Measurements from ENCODE around the gene GOPC. TPM values are rescaled to one million over a fixed set of nuclear protein-coding genes. Genes with fewer than 3 reads are reported as not detected.

GOPC gene
- total RNA-seq, 6 donors from 2014 or later = 8.4 to 34.8 (median 19.6) TPM

DNA sequence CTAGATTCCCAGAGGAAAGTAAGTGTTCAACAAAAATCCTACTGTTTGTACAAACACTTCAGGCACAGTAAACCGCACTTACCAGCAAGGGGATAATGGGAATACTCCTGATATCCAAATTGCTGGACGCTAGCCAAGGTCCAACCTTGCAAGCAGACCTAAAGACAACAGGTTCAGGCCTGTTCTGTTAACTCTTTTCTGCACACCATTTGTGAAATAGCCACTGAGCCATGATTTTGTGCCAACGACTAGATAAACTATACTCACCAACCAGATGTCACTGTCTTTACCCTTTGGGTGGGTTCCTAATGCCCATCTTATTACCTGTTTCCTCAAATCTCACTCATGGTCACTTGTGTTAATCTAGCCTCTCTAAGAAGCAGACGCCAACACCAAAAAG, 43.5 kb downstream of the GOPC start:
- 89 to 92% methylated on average over 4 of the region's 4 CpGs for WGBS, 2 donors
- H3K9me3 ChIP-seq = no peaks in the 10 kb centered on the region
- no peaks in the 10 kb centered on the region for H3K27me3 ChIP-seq
- no peak for DNase-seq
- ATAC-seq (ENCODE audit: low FRiP score in 2 of 2) = no peak
- no peak overlapping the region for H3K4me3 ChIP-seq
- H3K27ac ChIP-seq = no peak overlapping the region
- TF ChIP-seq, protein P1, sequence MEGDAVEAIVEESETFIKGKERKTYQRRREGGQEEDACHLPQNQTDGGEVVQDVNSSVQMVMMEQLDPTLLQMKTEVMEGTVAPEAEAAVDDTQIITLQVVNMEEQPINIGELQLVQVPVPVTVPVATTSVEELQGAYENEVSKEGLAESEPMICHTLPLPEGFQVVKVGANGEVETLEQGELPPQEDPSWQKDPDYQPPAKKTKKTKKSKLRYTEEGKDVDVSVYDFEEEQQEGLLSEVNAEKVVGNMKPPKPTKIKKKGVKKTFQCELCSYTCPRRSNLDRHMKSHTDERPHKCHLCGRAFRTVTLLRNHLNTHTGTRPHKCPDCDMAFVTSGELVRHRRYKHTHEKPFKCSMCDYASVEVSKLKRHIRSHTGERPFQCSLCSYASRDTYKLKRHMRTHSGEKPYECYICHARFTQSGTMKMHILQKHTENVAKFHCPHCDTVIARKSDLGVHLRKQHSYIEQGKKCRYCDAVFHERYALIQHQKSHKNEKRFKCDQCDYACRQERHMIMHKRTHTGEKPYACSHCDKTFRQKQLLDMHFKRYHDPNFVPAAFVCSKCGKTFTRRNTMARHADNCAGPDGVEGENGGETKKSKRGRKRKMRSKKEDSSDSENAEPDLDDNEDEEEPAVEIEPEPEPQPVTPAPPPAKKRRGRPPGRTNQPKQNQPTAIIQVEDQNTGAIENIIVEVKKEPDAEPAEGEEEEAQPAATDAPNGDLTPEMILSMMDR (IDR thresholded peaks at IDR 0.05) = no peak
- no peak for TF ChIP-seq POLR2A (IDR thresholded peaks at IDR 0.05)
- TF ChIP-seq EP300 (IDR thresholded peaks at IDR 0.05) = no peak
- TF ChIP-seq POLR2AphosphoS5 (IDR thresholded peaks at IDR 0.05) = no peak
- H3K36me3 ChIP-seq = peaks cover 0 to 18% (median 6%) of the 10 kb centered on the region in 4 donors
- peaks cover 0 to 3% (median 3%) of the 10 kb centered on the region in 4 donors for H3K4me1 ChIP-seq

DNA sequence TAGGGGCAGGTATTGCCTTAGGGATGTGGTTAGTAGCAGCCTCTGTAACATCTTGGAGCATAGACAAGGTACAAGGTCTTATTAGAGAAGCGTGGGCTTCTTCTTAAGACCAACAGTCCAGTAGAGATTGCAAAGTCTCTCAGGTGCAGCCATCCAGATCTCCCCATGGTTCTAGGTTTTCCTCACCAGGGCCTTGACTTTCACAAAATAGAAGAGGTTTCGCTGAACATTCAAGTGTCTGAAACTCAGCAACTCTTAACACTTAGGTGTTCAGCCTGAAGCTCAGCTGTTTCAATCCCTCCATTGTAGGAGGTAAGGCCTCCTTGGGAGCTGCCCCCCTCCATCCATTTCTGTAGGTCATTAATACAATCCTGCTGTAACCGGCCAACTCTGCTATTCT, 44.4 kb downstream of the GOPC start:
- ATAC-seq (ENCODE audit: low FRiP score in 2 of 2) = no peak
- whole genome bisulfite sequencing, 2 donors = 77 to 93% methylated on average over 3 of the region's 3 CpGs

DNA sequence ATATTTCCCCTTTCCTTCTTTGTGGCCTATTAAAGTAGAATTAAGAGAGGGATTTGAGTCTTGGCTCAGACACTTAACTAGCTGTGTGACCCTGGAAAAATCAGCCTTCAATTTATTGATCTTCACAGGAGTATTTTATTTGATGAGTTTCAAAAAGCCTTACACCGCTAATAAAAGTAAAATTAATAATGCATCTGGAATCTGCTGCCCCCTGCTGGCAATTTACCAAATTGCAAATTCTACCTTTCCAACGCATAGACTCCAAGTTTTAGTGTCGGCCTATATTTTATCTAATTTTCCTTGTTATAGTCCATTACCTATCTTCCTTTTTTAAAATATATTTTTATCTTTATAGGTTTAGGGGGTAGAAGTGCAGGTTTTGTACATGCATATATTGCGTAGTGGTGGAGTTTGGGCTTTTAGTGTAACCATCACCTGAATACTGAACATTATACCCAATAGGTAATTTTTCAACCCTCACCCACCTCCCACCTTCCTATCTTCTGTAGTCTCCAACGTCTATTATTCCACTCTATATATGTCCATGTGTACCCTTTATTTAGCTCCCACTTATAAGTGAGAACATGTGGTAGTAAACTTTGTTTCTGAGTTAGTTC, 46.3 kb downstream of the GOPC start:
- Histone ChIP-seq H3K36me3 (peaks cover 0 to 6% (median 0%) of the 10 kb centered on the region in 4 donors), H3K4me3 (no peak overlapping the region), H3K27me3 (no peaks in the 10 kb centered on the region), H3K4me1 (peaks cover 0 to 3% (median 3%) of the 10 kb centered on the region in 4 donors), H3K9me3 (no peaks in the 10 kb centered on the region), H3K27ac (no peak overlapping the region)
- TF ChIP-seq, protein P1 (IDR thresholded peaks at IDR 0.05) = peak in 5 of 6 experiments; percentile 71 to 80 (median 79)
- TF ChIP-seq EP300 (IDR thresholded peaks at IDR 0.05) (no peak), POLR2A (IDR thresholded peaks at IDR 0.05) (no peak), POLR2AphosphoS5 (IDR thresholded peaks at IDR 0.05) (no peak)
- no peak for DNase-seq
- WGBS, 2 donors = 20 to 22% methylated on average over 5 of the region's 5 CpGs
- peak in 1 of 2 donors; percentile 70 for ATAC-seq (ENCODE audit: low FRiP score in 2 of 2)

More for the DNA sequence above, 44.4 kb downstream of the GOPC start:
- Histone ChIP-seq H3K9me3 (no peaks in the 10 kb centered on the region), H3K4me1 (peaks cover 0 to 3% (median 3%) of the 10 kb centered on the region in 4 donors), H3K27me3 (no peaks in the 10 kb centered on the region), H3K27ac (no peak overlapping the region), H3K36me3 (peaks cover 0 to 12% (median 4%) of the 10 kb centered on the region in 4 donors), H3K4me3 (no peak overlapping the region)
- DNase-seq = no peak
- TF ChIP-seq POLR2AphosphoS5 (IDR thresholded peaks at IDR 0.05) (no peak), EP300 (IDR thresholded peaks at IDR 0.05) (no peak), POLR2A (IDR thresholded peaks at IDR 0.05) (no peak)
- TF ChIP-seq, protein P1 (IDR thresholded peaks at IDR 0.05) = no peak

DNA sequence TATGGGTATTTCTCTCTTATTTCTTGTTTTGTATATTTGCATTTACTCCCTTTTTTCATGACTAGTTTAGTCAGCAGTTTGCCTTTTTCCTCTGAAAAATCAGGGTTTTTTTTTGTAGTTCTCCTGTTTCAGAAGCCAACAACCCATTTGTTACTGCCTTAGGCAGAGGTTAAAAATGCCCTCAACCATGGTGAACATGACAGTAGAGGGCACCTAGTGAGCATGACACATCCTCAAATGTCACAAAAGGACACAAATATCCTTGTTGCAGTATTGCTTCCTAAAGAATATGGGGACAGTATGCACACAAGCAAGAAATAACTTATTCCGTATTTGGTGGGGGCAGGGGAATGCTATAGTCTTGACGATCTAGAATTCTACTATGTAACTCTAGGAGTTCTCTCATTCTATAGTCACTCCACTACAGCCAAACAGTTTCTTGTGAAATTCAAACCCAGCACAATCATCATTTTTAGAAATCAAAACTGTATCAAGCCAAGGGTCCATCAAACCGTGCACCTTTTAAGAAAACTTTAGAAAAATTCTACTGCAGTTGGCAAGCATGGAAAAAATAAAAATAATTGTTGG, 47.0 kb downstream of the GOPC start:
- ATAC-seq (ENCODE audit: low FRiP score in 2 of 2) = no peak
- no peak for DNase-seq
- 38 to 40% methylated on average over 3 of the region's 3 CpGs for WGBS, 2 donors
- Histone ChIP-seq H3K4me3 (no peak overlapping the region), H3K9me3 (no peaks in the 10 kb centered on the region), H3K27ac (no peak overlapping the region), H3K27me3 (no peaks in the 10 kb centered on the region), H3K4me1 (peaks cover 0 to 5% (median 3%) of the 10 kb centered on the region in 4 donors), H3K36me3 (peaks cover 0 to 4% (median 0%) of the 10 kb centered on the region in 4 donors)
- no peak for TF ChIP-seq POLR2A (IDR thresholded peaks at IDR 0.05)
- TF ChIP-seq, protein P1 (IDR thresholded peaks at IDR 0.05) = no peak
- TF ChIP-seq POLR2AphosphoS5 (IDR thresholded peaks at IDR 0.05) = no peak
- TF ChIP-seq EP300 (IDR thresholded peaks at IDR 0.05) = no peak
